ENCODE data around the gene SCN4B.

Gene SCN4B

DNA sequence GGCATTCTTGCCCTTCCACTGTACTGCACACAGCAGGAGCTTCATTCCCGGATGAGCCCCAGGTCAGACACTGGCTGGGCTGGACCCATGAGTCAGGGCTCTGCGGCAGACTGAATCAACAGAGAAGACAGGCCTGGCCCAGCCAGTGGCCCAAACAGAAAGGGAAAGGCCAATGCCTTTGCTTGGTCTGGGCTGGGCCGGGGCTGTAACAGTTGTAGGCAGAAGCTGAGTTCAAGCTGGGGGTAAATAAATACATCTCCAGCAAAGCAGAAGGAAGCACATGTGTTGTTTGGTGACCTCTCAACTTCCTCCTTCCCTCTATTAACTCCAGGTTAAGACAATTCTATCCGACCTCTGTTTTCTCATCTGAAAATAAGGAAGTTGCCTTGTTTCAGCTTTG lies 64.1 kb downstream of the SCN4B start:
- H3K4me3 ChIP-seq (ENCODE audit: low read depth, low read length): no peak overlapping the region
- peak; percentile 92 for DNase-seq (ENCODE audit: low read depth)
- TF ChIP-seq MYC (IDR thresholded peaks at IDR 0.05; ENCODE audit: low read depth, low read length): peak; percentile 82; the same call in 1 of the 2 replicates
- no peak for TF ChIP-seq POLR2A (IDR thresholded peaks at IDR 0.05; ENCODE audit: extremely low read depth, insufficient read length)
- TF ChIP-seq, protein P1, sequence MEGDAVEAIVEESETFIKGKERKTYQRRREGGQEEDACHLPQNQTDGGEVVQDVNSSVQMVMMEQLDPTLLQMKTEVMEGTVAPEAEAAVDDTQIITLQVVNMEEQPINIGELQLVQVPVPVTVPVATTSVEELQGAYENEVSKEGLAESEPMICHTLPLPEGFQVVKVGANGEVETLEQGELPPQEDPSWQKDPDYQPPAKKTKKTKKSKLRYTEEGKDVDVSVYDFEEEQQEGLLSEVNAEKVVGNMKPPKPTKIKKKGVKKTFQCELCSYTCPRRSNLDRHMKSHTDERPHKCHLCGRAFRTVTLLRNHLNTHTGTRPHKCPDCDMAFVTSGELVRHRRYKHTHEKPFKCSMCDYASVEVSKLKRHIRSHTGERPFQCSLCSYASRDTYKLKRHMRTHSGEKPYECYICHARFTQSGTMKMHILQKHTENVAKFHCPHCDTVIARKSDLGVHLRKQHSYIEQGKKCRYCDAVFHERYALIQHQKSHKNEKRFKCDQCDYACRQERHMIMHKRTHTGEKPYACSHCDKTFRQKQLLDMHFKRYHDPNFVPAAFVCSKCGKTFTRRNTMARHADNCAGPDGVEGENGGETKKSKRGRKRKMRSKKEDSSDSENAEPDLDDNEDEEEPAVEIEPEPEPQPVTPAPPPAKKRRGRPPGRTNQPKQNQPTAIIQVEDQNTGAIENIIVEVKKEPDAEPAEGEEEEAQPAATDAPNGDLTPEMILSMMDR (IDR thresholded peaks at IDR 0.05; ENCODE audit: low read depth, low read length): no peak
- TF ChIP-seq MAX (IDR thresholded peaks at IDR 0.05; ENCODE audit: low read depth, low read length): peak; percentile 93

DNA sequence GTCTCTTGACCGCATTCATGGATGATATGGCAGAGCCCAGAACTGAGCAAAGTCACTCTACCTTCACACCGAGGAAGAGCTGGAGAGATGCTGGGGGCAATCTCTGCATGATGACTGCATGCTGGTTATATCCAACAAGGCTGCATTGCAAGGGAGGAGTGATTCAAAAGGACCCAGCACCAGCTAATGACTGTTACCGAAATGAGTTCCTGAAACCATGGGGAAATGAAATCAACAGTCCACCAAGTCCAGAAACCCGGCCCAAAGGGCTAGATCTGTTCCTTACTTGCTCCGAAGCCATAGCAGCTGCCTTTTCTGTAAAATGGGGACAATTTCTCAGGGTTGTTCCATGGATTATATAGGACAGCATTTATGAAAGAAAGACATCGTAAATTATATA lies 64.7 kb downstream of the SCN4B start:
- H3K4me3 ChIP-seq (ENCODE audit: low read depth, low read length): no peak overlapping the region
- DNase-seq (ENCODE audit: low read depth): no peak
- no peak for TF ChIP-seq MYC (IDR thresholded peaks at IDR 0.05; ENCODE audit: low read depth, low read length)
- TF ChIP-seq POLR2A (IDR thresholded peaks at IDR 0.05; ENCODE audit: extremely low read depth, insufficient read length): no peak
- TF ChIP-seq, protein P1 (IDR thresholded peaks at IDR 0.05; ENCODE audit: low read depth, low read length): no peak
- TF ChIP-seq MAX (IDR thresholded peaks at IDR 0.05; ENCODE audit: low read depth, low read length): no peak

- TF ChIP-seq, protein P1 (IDR thresholded peaks at IDR 0.05; ENCODE audit: low read depth, low read length): no peak
- TF ChIP-seq MAX (IDR thresholded peaks at IDR 0.05; ENCODE audit: low read depth, low read length) (no peak), MYC (IDR thresholded peaks at IDR 0.05; ENCODE audit: low read depth, low read length) (no peak), POLR2A (IDR thresholded peaks at IDR 0.05; ENCODE audit: extremely low read depth, insufficient read length) (no peak)
- DNase-seq (ENCODE audit: low read depth): no peak
- no peak within 1 kb of the TSS for H3K4me3 ChIP-seq (ENCODE audit: low read depth, low read length)
These were observed 65.5 kb downstream of the SCN4B start, which contains the start of gene SMIM35 for GRCh38 chr11:118086913-118087768. TSS of gene SMIM35 (minus strand) at chr11:118086963. CDS start at chr11:118086757, 206 bp downstream.

DNA sequence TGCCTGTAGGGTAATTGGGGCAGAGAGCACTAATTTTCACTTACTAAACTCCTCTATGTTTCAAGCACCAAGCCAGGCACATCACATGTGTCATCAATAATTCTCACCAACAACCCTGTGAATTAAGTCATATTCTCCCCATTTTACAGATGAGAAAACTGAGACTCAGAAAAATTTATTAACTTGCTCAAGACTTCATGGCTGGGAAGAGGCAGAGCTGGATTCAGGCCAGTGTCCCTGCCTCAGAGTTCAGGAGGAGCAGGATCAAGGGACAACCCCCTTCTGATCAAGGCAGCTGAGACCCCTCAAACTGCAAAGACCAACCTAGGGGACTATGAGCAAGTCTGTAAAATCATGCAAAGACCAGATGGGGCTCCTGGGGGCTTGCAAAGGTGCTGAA lies 68.0 kb downstream of the SCN4B start:
- no peak overlapping the region for H3K4me3 ChIP-seq (ENCODE audit: low read depth, low read length)
- DNase-seq (ENCODE audit: low read depth): no peak
- TF ChIP-seq MYC (IDR thresholded peaks at IDR 0.05; ENCODE audit: low read depth, low read length) (no peak), MAX (IDR thresholded peaks at IDR 0.05; ENCODE audit: low read depth, low read length) (no peak), POLR2A (IDR thresholded peaks at IDR 0.05; ENCODE audit: extremely low read depth, insufficient read length) (no peak)
- TF ChIP-seq, protein P1 (IDR thresholded peaks at IDR 0.05; ENCODE audit: low read depth, low read length): no peak

- peak; percentile 95 for DNase-seq (ENCODE audit: low read depth)
- H3K4me3 ChIP-seq (ENCODE audit: low read depth, low read length): peak overlapping the region; percentile 32
These were observed 68.4 kb downstream of the SCN4B start for GRCh38 chr11:118084247-118084646.

More at GRCh38 chr11:118084247-118084646, 68.4 kb downstream of the SCN4B start:
- 0 out of 2 replicates have a peak, but pooled peaks have one; percentile 33 for TF ChIP-seq MAX (IDR thresholded peaks at IDR 0.05; ENCODE audit: low read depth, low read length)
- TF ChIP-seq, protein P1 (IDR thresholded peaks at IDR 0.05; ENCODE audit: low read depth, low read length): no peak
- TF ChIP-seq POLR2A (IDR thresholded peaks at IDR 0.05; ENCODE audit: extremely low read depth, insufficient read length): no peak
- TF ChIP-seq MYC (IDR thresholded peaks at IDR 0.05; ENCODE audit: low read depth, low read length): 0 out of 2 replicates have a peak, but pooled peaks have one; percentile 68
